Left kidney (tissue), 2 donors: Measurements from ENCODE around the gene UBE2I. TPM values are rescaled to one million over a fixed set of nuclear protein-coding genes. Genes with fewer than 3 reads are reported as not detected.
"Not testable (repeated sequence)": the region's sequence is repeated elsewhere in the genome, so short reads cannot be mapped to it uniquely, and the experiment has no call there.

Source experiments
- DNase-seq: peaks from one replicate; pipeline ENCODE4 v3.0.0-alpha.2; 2013
- polyA plus RNA-seq: library from polyadenylated mRNA; unstranded; fragments of 120-200 nt; gene quantifications from one replicate; pipeline ENCODE4 v1.2.1, GENCODE V29; 2013; ENCODE audit not compliant: insufficient read length

Gene UBE2I
- polyA plus RNA-seq, 1 donor = 162 TPM

DNA sequence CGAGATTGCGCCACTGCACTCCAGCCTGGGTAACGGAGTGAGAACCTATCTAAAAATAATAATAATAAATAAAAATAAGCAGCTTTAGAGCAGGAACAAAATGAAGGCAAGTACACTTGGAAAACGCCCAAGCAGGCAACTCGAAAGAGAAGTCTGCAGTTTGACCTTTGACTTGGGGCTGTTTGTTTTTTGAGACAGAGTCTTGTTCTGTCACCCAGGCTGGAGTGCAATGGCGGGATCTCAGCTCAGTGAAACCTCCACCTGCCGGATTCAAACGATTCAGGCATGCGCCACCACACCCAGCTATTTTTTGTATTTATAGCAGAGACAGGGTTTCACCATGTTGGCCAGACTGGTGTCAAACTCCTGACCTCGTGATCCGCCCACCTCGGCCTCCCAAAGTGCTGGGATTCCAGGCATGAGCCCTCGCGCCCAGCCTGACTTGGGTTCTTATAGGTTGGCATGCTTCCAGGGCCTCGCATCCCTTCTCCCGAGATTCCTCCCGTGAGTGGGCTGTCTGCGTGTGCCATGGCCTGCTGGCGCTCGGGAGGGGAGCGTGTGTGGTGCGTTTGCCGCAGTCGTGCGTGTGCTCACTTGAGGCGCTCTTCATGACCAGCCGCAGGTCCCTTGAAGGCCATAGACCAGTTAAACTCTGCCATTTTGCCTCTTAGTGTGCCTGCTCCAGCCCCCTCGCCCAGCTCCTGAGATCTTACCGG, 18.4 kb upstream of the UBE2I start:
- no peak for DNase-seq

DNA sequence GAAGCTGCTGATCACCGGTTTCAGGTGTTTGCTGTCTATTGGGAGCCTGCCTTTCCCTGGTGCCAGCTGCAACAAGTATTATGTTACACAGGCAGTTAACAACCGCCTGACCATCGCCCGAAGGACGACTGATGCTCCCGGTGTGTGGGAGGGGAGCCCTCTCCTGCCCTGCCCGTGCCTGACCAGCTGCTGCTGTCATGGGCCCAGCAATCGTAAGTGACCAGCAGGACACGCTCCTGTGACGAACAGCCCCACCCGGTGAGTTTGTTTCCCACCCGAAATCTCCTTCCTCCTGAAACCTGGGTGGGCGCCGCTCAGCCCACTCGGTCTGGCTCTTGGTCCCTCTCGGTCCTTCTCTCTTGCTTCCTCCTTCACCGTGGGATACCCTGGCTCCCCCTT, 17.9 kb upstream of the UBE2I start:
- DNase-seq = peak; percentile 69

DNA sequence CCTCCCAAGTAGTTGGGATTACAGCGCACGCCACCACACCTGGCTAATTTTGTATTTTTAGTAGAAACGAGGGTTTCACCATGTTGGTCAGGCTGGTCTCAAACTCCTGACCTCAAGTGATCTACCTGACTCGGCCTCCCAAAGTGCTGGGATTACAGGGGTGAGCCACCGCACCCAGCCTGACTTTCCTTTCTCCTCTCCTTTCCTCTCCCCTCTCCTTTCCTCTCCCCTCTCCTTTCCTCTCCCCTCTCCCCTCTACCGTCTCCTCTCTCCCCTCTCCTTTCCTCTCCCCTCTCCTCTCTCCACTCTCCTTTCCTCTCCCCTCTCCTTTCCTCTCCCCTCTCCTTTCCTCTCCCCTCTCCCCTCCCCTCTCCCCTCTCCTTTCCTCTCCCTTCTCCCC, 17.2 kb upstream of the UBE2I start:
- DNase-seq = not testable (repeated sequence)

DNA sequence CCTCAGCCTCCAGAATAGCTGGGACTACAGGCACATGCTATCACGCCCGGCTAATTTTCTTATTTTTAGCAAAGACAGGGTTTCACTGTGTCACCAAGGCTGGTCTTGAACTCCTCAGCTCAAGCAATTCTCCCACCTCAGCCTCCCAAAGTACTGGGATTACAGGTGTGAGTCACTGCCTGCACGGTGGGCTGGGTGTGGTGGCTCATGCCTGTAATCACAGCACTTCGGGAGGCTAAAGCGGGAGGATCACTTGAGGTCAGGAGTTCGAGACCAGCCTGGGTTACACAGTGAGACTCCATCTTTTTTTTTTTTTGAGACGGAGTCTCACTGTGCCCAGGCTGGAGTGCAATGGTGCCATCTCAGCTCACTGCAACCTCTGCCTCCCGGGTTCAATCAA, 16.6 kb upstream of the UBE2I start:
- not testable (repeated sequence) for DNase-seq

DNA sequence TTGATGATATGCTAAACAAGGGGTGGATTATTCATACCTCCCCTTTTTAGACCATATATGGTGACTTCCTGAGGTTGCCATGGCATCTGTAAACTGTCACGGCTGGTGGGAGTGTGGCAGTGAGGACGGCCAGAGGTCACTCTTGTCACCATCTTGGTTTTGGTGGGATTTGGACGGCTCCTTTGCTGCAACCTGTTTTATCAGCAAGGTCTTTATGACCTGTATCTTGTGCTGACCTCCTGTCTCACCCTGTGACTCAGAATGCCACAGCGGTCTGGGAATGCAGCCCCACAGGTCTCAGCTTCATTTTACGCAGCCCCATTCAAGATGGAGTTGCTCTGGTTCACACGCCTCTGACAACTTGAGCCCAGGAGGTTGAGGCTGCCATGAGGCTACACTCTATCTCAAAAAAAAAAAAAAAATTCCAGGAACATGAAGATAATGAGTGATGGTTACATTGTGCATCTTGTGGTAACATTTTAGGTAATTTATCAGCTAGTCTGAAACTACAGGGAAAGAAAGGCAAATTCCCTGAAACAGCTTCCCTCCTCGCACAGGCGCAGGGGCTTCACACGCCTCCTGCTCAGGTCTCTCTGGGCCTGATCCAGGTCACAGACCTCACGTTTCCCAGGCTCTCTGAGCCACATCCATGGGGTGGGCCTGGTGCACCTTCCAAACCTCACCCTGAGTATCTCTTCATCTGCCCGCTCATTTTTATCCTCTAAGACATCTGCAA, 15.3 kb upstream of the UBE2I start:
- DNase-seq = no peak

- DNase-seq = no peak
Measured at GRCh38 chr16:1295465-1295864, 14.0 kb upstream of the UBE2I start.

GRCh38 chr16:1296688-1297017, 12.8 kb upstream of the UBE2I start:
- DNase-seq = not testable (repeated sequence)

- DNase-seq = no peak
Measured at GRCh38 chr16:1297018-1297696, 12.3 kb upstream of the UBE2I start.

DNA sequence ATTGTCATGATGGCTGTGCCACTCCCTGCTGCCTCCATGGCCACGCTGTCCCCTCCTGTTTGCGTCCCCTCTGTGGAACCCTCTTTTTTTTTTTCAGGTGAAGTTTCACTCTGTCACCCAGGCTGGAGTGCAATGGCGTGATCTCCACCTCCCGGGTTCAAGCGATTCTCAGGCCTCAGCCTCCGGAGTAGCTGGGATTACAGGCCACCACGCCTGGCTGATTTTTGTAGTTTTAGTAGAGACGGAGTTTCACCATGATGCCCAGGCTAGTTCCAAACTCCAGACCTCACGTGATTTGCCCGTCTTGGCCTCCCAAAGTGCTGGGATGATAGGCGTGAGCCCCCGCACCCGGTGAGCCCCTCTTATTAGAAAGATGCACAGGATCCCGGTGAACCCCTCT, 11.0 kb upstream of the UBE2I start:
- no peak for DNase-seq

GRCh38 chr16:1299012-1299867, 10.2 kb upstream of the UBE2I start:
- no peak for DNase-seq

GRCh38 chr16:1299868-1300203, 9.6 kb upstream of the UBE2I start:
- DNase-seq = no peak

DNA sequence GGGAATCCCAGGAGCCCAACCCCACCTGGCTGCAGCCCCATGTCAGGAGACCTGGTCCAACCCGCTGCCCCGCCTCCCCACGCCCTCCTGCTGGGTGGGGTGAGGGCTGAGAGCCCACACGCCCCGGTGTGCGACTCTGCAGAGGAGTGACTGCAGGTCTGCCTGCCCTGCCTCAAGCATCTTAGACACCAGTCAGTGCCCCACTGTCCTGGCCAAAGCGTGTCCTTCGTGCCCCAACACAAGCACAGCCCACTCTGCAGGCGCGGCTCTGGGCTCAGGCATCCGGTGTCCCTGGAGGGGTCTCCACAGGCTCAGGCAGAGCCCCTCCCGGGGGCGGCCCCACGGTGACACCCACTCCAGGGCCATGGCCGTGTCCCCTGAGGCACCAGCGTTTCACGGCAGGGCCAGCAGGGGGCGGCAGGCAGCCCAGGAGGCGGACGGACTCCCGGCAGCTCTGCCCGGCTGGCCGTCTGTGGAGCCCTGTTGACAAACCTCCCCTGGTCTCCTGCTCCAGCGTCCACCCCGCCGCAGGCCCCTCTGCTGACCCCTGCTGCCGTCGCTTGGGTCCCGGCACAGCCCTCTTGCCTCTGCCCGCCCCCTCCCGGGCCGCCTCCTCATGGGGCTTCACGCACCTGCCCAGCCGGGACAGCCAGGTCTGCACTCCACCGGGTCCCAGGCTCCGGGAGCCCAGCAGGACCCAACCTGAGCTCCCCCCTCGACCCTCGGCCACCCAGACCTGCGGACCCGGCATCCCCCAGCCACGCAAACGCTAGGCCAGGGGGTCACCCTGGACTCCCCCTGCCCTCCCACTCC, 8.6 kb upstream of the UBE2I start:
- DNase-seq = no peak

GRCh38 chr16:1301562-1301961, 7.9 kb upstream of the UBE2I start:
- no peak for DNase-seq

DNA sequence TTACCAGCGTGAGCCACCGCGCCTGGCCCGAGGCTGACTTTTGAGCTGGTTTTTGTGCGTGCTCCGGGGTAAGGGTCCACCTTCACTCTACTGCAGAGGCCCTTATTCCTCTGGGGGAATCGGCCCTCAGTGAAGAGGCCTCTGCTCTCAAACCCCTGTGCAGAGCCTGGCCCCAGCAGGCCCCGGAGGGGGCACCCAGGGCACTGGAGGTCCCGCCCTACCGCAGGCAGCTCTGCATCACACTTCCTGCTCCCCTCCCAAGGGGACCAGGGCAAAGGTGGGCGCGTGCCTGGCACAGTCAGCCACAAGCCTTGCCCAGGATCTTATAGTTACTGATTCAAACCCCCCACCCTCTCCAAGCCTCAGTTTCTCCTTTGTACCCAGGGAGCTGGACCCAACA, 3.6 kb upstream of the UBE2I start:
- DNase-seq = no peak

GRCh38 chr16:1306334-1306733, 3.1 kb upstream of the UBE2I start:
- no peak for DNase-seq

DNA sequence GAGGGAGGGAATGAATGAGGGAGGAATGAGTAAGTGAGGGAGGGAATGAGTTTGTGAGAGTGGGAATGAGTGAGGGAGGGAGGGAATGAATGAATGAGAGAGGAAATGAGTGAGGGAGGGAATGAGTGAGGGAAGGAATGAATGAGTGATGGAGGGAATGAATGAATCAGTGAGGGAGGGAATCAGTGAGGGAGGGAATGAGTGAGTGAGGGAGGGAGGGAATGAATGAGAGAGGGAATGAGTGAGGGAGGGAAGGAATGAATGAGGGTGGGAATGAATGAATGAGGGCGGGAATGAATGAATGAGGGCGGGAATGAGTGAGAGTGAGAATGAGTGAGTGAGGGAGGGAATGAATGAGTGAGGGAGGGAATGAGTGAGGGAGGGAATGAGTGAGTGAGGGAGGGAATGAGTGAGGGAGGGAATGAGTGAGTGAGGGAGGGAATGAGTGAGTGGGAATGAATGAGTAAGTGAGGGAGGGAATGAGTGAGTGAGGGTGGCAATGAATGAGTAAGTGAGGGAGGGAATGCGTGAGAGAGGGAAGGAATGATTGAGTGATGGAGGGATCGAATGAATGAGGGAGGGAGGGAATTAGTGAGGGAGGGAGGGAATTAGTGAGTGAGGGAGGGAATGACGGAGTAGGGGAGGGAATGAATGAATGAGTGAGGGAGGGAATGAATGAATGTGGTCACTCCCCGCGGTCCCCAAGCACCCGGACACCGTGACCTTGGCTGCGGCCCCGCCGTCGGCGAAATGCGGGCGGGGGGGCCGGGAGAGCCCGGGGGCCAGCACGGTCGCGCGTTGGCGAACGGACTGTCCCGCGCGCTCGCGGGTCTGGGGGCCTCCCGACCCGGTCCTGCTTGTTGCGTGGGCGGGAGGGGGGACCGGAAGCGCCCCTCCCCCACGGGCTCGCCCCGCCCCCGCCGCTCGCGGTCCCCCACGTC, 1.1 kb upstream of the UBE2I start:
- no peak for DNase-seq

- no peak for DNase-seq
Measured at GRCh38 chr16:1309888-1310831, 724 bp downstream of the UBE2I start.

- no peak for DNase-seq
Measured at GRCh38 chr16:1310832-1311200, 1.4 kb downstream of the UBE2I start.

DNA sequence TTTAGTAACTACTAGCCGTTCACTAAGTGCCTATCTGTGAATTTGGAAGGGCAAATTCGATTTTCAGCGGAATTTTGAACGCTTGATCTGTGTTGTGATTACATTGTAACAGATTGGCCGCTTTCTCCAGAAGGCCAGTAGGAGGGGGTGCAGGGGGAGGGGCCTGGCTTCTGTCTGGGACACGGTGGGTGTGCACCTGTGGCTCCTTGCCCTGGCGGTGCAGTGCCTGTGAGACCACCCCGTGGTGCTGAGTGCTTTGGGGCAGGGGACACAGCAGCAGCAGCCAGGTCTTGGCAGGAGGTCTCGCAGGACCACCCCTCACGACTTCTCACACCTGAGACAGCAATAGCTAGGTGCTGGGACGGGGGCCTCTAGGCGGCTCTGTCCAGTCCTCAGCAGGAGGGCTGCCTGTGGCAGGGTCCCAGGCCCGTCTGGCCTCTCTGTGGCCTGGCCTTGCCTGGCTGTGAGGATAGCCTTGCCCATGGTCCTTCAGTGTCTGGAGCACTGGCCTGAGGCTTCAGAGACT, 1.8 kb downstream of the UBE2I start:
- no peak for DNase-seq
